CD4-positive, alpha-beta T cell treated with Interleukin-4 for 1 hour (primary cell): ENCODE measurements around the gene SGSM1.

Experiments
- DNase-seq, 2 donors: peaks; one replicate each; pipeline ENCODE4 v3.0.0-alpha.2; 2020 to 2022

Gene SGSM1

GRCh38 chr22:24805790-24806662 lies at the start of gene SGSM1:
SGSM1 (plus strand) TSS chr22:24806211; CDS start chr22:24806326, 115 bp downstream.
- peak; percentile 71 to 75 for DNase-seq

GRCh38 chr22:24758164-24758799 lies 47.7 kb upstream of the SGSM1 start:
- peak; percentile 34 to 53 for DNase-seq

DNA sequence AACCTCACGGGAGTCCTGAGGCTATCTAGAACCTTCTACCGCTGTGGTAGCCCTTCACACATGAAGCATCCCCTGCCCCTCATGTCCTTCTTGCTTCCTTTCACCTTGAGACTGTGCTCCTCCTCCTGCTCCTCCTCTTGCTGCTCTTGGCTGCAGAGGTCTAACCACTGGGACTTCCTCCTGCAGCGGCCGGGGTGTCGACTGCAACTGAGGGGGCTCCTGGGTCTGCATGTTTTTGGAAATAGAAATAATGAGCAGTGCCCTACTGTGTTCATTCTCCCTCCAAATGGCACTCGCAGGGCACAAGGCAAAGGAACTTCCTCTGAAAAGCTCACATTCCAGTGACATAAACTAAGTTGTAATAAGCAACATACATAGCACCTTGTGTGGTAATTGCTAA lies 46.2 kb upstream of the SGSM1 start:
- no peak for DNase-seq

DNA sequence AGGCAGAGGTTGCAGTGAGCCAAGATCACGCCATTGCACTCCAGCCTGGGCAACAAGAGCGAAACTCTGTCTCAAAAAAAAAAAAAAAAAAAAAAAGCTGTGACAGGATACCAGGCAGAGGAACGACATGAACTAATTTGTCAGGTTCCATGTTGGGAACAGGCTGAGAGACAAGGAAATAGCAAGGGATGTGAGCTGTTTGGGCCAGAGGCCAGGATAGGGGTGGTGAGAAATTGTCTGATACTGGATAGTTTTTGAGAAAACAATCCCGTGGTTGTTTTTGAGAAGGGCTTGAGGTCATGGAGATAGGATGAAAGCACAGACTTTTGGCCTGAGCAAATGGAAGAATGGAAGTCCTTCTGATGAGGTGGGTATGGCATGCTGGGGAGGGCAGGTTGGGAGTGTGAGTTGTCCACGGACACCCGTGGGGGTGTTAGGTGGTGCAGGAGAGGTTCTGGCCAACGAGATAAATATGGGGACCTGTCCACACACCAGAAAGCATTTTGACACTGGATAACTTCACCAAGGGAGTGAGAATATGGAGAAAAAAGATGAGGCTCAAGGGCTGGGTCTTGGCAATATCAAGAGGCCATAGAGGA lies 45.2 kb upstream of the SGSM1 start:
- DNase-seq, result no peak

GRCh38 chr22:24761888-24762675 lies 43.9 kb upstream of the SGSM1 start:
- DNase-seq, result no peak

- DNase-seq, result no peak
These were observed 42.0 kb upstream of the SGSM1 start for GRCh38 chr22:24763872-24764485.

DNA sequence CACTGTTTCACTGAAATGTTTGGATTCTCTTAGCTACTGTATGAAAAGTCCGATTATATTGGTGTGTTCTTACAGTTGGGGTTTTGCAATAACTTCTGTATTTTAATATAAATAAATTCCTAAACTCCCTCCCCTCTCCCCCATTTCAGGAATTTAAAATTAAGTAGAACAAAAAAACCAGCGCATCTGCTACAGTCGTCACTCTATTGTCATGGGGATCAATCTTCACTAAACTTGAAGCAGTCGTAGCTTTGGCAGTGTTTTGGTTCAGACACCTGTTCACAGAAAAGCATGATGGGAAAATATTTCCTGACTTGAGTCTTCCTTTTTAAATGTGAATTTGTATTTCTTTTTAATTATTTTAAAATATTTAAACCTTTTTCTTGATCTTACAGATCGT lies 40.8 kb upstream of the SGSM1 start:
- DNase-seq, result no peak

DNA sequence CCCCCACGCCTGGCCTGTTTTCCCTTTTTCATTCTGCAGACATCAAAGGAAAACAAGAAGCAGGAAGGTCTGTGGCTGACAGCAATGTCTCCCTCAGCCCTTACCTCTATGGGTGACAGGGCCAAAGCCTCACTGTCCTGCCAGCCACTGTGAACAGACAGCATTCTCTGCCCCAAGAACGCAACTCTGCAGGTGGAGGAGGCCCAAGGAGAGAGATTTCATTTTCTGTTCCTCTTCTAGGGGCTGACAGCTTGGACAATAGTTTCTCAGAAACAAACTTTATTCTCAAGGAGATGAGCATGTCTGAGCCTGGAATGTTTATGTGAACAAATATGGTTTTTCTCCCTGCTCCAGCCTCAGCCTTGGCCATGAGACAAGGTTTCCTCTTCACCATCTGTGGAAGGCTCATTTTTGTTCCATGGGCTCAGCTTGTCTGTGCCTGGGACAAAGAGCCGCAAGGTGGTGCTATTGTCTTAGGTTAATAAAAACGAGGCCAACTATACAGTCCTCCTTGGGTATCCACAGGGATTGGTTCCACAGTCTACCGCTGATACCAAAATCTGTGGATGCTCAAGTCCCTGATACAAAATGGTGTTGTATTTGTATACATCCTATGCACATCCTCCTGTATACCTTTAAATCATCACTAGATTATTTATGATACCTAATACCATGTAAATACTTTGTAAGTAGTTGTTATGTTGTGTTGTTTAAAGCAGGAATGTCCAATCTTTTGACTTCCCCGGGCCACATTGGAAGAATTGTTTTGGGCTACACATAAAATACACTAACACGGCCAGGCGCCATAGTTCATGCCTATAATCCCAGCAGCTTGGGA lies 37.3 kb upstream of the SGSM1 start:
- peak; percentile 30 to 34 for DNase-seq

DNA sequence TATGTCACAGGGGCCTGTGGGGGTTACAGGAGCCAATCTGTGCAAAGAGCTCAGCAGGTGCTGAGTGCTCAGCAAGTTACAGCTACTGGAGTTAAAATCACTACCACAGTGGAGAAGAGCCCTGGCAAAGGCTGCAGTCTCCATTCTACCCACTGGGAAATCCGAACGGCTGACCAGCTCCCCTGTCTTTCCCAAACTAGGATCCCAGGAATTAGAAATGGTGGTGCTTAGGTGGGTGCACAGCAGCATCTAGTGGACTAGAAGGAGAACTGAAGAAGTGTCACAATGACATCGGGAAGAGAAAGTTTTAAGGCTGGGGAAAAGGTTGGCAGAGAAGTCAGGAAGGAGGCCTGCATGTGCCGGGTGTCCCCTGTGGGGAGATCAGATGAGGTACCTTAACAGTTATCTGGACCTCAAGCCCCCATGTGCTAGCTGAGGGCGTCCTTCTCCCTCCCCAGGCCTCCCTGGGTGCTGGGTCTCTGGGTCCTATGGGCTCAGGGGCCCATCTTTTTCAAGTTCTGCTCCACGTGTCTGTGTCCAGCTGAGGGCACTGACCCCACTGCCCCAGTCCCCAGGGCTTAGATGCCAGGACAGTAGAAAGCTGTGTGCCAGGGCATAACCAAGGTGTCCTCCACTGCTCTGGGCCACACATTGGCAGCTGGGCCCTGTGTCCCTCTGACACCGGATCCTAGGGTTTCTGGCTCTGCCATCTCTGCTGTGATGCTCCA lies 33.4 kb upstream of the SGSM1 start:
- no peak for DNase-seq

- DNase-seq, result no peak
These were observed 30.1 kb upstream of the SGSM1 start for GRCh38 chr22:24775769-24776492.

DNA sequence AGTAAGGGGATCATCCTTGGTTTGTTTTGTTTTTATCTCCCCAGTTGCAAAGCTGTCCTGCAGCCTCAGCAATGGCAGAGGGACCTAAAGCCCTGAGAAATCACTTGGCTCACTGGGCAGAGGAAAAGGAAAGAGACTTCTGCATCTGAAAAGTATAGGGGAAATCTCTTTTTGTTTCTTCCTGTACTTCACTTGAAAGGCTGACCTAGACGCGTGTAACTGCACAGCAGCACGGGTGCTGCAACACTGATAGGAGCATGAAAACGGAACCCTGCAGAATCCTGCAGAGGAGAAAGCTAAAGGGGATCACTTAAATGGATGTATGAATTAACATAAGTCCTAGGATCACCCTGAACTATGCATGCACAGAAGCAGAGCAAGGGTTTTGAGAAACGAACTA lies 29.5 kb upstream of the SGSM1 start:
- DNase-seq, result no peak

GRCh38 chr22:24789516-24789915 lies 16.5 kb upstream of the SGSM1 start:
- DNase-seq, result no peak

DNA sequence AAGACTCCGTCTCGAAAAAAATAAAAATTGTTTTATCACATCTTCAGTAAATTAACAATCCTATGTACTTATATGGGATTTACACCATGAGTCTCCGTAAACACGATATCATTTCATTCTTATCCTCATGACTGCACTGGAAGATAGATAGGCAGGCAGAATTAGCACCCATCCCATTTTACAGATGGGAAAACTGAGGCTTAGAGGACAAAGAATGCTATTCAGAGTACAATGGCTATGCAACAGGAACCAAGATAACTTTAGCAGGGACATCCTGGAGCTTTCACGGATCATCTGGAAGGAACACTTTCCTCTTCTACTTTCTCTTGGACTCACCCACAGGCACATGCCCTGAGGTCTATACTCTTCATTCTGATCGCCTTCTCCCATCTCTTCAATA lies 14.6 kb upstream of the SGSM1 start:
- no peak for DNase-seq

DNA sequence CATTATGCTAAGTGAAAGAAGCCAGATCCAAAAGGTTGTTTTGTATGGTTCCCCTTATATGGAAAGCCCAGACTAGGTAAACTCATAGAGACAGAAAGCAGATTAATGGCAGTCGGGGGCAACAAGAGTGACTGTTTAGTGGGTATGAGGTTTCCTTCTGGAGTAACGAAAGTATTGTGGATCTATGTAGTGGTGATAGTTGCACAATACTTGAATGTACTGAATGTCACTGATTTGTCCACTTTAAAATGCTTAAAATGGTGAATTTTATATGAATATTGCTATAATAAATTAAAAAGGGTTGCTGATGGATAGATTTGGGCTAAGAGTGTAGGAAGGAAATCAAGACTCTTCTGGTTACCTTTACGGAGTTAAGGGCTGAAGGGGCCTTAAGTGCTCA lies 10.0 kb upstream of the SGSM1 start:
- DNase-seq, result no peak

- no peak for DNase-seq
These were observed 9.2 kb upstream of the SGSM1 start for GRCh38 chr22:24796860-24797259.

DNA sequence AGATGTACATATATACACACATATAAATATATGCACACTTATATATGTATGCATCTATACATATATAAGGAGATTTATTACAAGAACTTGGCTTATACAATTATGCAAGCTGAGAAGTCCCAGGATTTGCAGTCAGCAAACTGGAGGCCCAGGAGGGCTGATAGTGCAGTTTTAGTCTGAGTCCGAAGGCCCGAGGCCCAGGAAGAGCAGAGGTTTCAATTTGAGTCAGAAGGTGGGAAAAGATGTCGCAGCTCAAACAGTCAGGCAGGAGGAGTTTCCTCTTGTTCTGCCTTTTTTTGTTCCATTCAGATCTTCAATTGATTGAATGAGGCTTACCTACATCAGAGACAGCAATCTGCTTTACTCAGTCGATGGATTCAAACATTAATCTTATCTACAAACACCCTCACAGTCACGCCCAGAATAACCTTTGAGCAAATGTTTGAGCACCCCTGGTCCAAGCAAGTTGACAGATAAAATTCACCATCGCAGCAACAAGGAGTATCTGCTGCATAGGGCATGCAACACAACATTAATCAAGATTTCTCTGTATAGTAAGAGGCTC lies 4.0 kb upstream of the SGSM1 start:
- no peak for DNase-seq

GRCh38 chr22:24803064-24803542 lies 2.9 kb upstream of the SGSM1 start:
- peak; percentile 22 to 55 for DNase-seq

- no peak for DNase-seq
These were observed 621 bp downstream of the SGSM1 start for GRCh38 chr22:24806663-24807001.

GRCh38 chr22:24807284-24807950 lies 1.4 kb downstream of the SGSM1 start:
- no peak for DNase-seq
